HUES64 (cell line): ENCODE results near the gene BEND3.

Source experiments
- H3K27ac ChIP-seq: 2 replicates; pipeline ENCODE4 v1.7.0; 2013; ENCODE audit warnings: low read depth, low read length, inconsistent platforms
- H3K27me3 ChIP-seq: 2 replicates; pipeline ENCODE4 v1.6.1; 2013; ENCODE audit warnings: mild to moderate bottlenecking, low read length; ENCODE audit not compliant: insufficient read depth
- H3K36me3 ChIP-seq: 2 replicates; pipeline ENCODE4 v1.6.1; 2013; ENCODE audit warnings: mild to moderate bottlenecking, low read length; ENCODE audit not compliant: insufficient read depth
- H3K4me1 ChIP-seq: 2 replicates; pipeline ENCODE4 v1.6.1; 2013; ENCODE audit warnings: mild to moderate bottlenecking, low read length, moderate library complexity; ENCODE audit not compliant: insufficient read depth
- H3K4me3 ChIP-seq: 2 replicates; pipeline ENCODE4 v1.5.1; 2013; ENCODE audit warnings: mild to moderate bottlenecking, low read length, moderate library complexity
- H3K9ac ChIP-seq: 2 replicates; pipeline ENCODE4 v1.6.1; 2013; ENCODE audit warnings: mild to moderate bottlenecking, low read depth, low read length
- H3K9me3 ChIP-seq: 2 replicates; pipeline ENCODE4 v1.6.1; 2013; ENCODE audit warnings: low read depth, low read length; ENCODE audit not compliant: insufficient read depth
- WGBS: fragments of 150-250, 120-280 bp; methylation state at CpG from one replicate; pipeline ENCODE4 v1.1.7; 2013; ENCODE audit warnings: missing lambda C conversion rate; 5-methylcytosine and 5-hydroxymethylcytosine counted together

BEND3 gene

GRCh38 chr6:107061125-107062020 is 53.9 kb downstream of the BEND3 start:
- Histone ChIP-seq H3K4me1 (peaks cover 13% of the 10 kb centered on the region), H3K9ac (no peak overlapping the region), H3K27me3 (no peaks in the 10 kb centered on the region), H3K4me3 (peak overlapping the region; percentile 12; the same call in 1 of the 2 replicates), H3K9me3 (no peaks in the 10 kb centered on the region), H3K27ac (peak overlapping the region; percentile 66; the same call in 1 of the 2 replicates), H3K36me3 (peaks cover 2% of the 10 kb centered on the region; the same call in 1 of the 2 replicates)
- 13% methylated on average over 14 of the region's 14 CpGs for WGBS

DNA sequence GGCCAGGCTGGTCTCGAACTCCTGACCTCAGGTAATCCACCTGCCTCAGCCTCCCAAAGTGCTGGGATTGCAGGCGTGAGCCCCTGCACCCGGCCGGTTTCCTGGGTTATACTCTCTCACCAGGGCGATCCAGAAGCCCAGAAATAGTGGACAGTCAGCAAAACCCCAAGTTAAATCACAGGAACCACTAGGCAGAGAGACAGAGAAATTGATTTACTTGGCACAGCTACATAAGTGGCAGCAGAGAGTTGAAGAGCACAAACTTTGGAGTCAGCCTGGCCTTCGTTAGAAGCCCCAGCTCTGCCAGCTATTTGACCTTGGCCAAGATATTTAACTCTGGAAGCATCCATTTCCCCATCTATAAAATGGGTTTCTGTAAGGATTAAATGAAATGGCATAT is 54.6 kb downstream of the BEND3 start:
- WGBS, result 87% methylated on average over 6 of the region's 6 CpGs

GRCh38 chr6:107059606-107060005 is 55.7 kb downstream of the BEND3 start:
- WGBS, result 90% methylated on average over 4 of the region's 4 CpGs
- no peak overlapping the region for H3K27ac ChIP-seq
- H3K9ac ChIP-seq, result no peak overlapping the region

More for the DNA sequence above, 54.6 kb downstream of the BEND3 start:
- H3K4me1 ChIP-seq, result peaks cover 10% of the 10 kb centered on the region
- no peaks in the 10 kb centered on the region for H3K36me3 ChIP-seq
- H3K27ac ChIP-seq, result peak overlapping the region; percentile 36; the same call in 1 of the 2 replicates
- no peak overlapping the region for H3K9ac ChIP-seq
- no peaks in the 10 kb centered on the region for H3K9me3 ChIP-seq
- H3K27me3 ChIP-seq, result no peaks in the 10 kb centered on the region
- H3K4me3 ChIP-seq, result no peak overlapping the region

DNA sequence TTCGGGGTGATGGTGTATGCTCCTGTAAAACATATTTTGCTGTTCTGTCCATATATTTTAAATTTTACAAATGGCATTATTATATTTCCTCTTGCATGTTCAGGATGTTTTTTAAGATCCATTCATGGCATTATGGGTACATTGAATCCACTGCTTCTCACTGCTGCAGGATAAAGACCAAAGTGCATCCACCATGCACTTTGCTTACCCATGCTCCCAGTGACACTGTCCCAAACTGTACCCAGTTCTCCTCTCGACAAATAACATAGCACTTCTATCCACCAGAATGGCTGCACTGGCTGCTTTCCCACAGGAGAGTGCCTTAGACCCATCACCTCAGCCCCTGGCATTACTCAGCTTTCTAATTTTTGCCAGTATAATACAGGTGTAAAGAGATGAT is 57.6 kb downstream of the BEND3 start:
- Histone ChIP-seq H3K4me1 (peaks cover 10% of the 10 kb centered on the region), H3K9me3 (no peaks in the 10 kb centered on the region), H3K27ac (no peak overlapping the region), H3K27me3 (no peaks in the 10 kb centered on the region), H3K4me3 (no peak overlapping the region), H3K9ac (no peak overlapping the region), H3K36me3 (no peaks in the 10 kb centered on the region)
- WGBS, result 100% methylated on average over 1 of the region's 2 CpGs

More at GRCh38 chr6:107059606-107060005, 55.7 kb downstream of the BEND3 start:
- no peaks in the 10 kb centered on the region for H3K36me3 ChIP-seq
- H3K27me3 ChIP-seq, result no peaks in the 10 kb centered on the region
- H3K4me1 ChIP-seq, result peaks cover 10% of the 10 kb centered on the region
- no peak overlapping the region for H3K4me3 ChIP-seq
- no peaks in the 10 kb centered on the region for H3K9me3 ChIP-seq

GRCh38 chr6:107056796-107057195 is 58.5 kb downstream of the BEND3 start:
- Histone ChIP-seq H3K27ac (no peak overlapping the region), H3K36me3 (no peaks in the 10 kb centered on the region), H3K27me3 (no peaks in the 10 kb centered on the region), H3K4me3 (no peak overlapping the region), H3K9ac (no peak overlapping the region), H3K4me1 (peaks cover 6% of the 10 kb centered on the region), H3K9me3 (no peaks in the 10 kb centered on the region)
- WGBS, result 95% methylated on average over 2 of the region's 2 CpGs

GRCh38 chr6:107047807-107048206 is 67.5 kb downstream of the BEND3 start:
- H3K36me3 ChIP-seq, result peaks cover 18% of the 10 kb centered on the region; the same call in 1 of the 2 replicates
- H3K9ac ChIP-seq, result no peak overlapping the region
- H3K27me3 ChIP-seq, result no peaks in the 10 kb centered on the region
- H3K27ac ChIP-seq, result no peak overlapping the region
- no peak overlapping the region for H3K4me3 ChIP-seq
- over 99% methylated on average over 7 of the region's 7 CpGs for WGBS
- H3K4me1 ChIP-seq, result no peaks in the 10 kb centered on the region
- H3K9me3 ChIP-seq, result no peaks in the 10 kb centered on the region

DNA sequence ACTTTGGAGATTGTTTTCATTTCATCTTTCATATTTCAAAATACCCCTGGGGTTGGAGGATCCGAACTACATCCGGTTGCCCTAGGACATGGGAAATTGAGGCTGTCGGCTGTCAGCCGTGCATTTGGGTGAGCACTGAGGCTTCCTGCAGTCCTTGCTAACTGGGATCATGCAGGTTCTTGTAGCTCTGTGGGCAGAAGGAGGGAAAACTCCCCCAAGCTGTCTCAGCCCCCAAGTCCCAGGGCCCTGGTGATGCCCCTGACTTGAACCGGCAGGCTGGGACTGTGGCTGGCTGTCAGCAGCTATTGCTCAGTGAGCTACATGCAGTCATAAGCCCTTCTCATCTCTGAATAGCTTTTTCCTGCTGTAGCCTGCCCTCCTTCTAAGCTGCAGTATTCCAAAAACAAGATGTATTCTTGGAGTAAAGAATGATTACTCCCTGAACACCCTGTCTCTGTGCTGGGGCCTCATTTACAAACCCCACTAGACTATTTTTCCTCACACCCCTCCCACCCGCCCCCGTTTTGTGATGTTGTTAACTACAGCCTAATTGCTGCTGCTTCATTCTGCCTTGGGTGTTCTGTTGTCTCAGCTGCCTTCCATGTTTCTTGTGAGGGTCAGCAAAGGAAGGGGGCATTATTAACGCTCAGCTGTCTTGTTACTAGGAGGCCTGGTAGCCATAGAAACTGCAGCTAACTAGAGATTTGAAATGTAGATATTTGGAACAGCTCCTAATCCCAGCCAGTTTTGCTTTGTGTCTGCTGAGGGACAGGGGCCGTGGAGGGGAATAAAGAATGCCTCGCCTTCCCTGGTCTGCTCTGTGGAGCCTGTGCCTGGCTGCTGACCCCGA is 69.3 kb downstream of the BEND3 start:
- WGBS, result 81% methylated on average over 9 of the region's 11 CpGs

GRCh38 chr6:107033126-107033525 is 82.2 kb downstream of the BEND3 start:
- no peaks in the 10 kb centered on the region for H3K4me1 ChIP-seq
- no peak overlapping the region for H3K4me3 ChIP-seq
- no peaks in the 10 kb centered on the region for H3K27me3 ChIP-seq
- H3K36me3 ChIP-seq, result no peaks in the 10 kb centered on the region; the same call in 1 of the 2 replicates
- H3K9ac ChIP-seq, result no peak overlapping the region
- H3K9me3 ChIP-seq, result no peaks in the 10 kb centered on the region
- WGBS, result 83% methylated on average over 1 of the region's 1 CpG
- H3K27ac ChIP-seq, result no peak overlapping the region

More for the DNA sequence above, 69.3 kb downstream of the BEND3 start:
- Histone ChIP-seq H3K4me3 (no peak overlapping the region), H3K27ac (no peak overlapping the region), H3K9ac (no peak overlapping the region), H3K36me3 (peaks cover 13% of the 10 kb centered on the region; the same call in 1 of the 2 replicates), H3K27me3 (no peaks in the 10 kb centered on the region), H3K9me3 (no peaks in the 10 kb centered on the region), H3K4me1 (no peaks in the 10 kb centered on the region)

GRCh38 chr6:107032051-107032450 is 83.3 kb downstream of the BEND3 start:
- Histone ChIP-seq H3K27ac (no peak overlapping the region), H3K4me3 (no peak overlapping the region), H3K9me3 (no peaks in the 10 kb centered on the region), H3K4me1 (no peaks in the 10 kb centered on the region), H3K9ac (no peak overlapping the region), H3K27me3 (no peaks in the 10 kb centered on the region), H3K36me3 (no peaks in the 10 kb centered on the region; the same call in 1 of the 2 replicates)
- WGBS, result 89% methylated on average over 2 of the region's 2 CpGs

- no peak overlapping the region for H3K9ac ChIP-seq
- 79% methylated on average over 5 of the region's 5 CpGs for WGBS
- no peaks in the 10 kb centered on the region for H3K4me1 ChIP-seq
Observed at GRCh38 chr6:107030151-107030550, 85.2 kb downstream of the BEND3 start.

GRCh38 chr6:107026965-107027364 is 88.3 kb downstream of the BEND3 start:
- 92% methylated on average over 8 of the region's 8 CpGs for WGBS
- Histone ChIP-seq H3K9ac (no peak overlapping the region), H3K9me3 (no peaks in the 10 kb centered on the region), H3K36me3 (no peaks in the 10 kb centered on the region; the same call in 1 of the 2 replicates), H3K27ac (no peak overlapping the region), H3K4me1 (no peaks in the 10 kb centered on the region), H3K27me3 (no peaks in the 10 kb centered on the region), H3K4me3 (no peak overlapping the region)

More at GRCh38 chr6:107030151-107030550, 85.2 kb downstream of the BEND3 start:
- Histone ChIP-seq H3K9me3 (no peaks in the 10 kb centered on the region), H3K27ac (no peak overlapping the region), H3K36me3 (no peaks in the 10 kb centered on the region; the same call in 1 of the 2 replicates), H3K27me3 (no peaks in the 10 kb centered on the region), H3K4me3 (no peak overlapping the region)
